ENCODE measurements around the gene OR6X1. TPM values are rescaled to one million over a fixed set of nuclear protein-coding genes. Genes with fewer than 3 reads are reported as not detected.

The OR6X1 gene
- polyA plus RNA-seq, 1 donor (not counting 4 experiments of a cell fraction or from before 2014, with no cell fraction given) = not detected

DNA sequence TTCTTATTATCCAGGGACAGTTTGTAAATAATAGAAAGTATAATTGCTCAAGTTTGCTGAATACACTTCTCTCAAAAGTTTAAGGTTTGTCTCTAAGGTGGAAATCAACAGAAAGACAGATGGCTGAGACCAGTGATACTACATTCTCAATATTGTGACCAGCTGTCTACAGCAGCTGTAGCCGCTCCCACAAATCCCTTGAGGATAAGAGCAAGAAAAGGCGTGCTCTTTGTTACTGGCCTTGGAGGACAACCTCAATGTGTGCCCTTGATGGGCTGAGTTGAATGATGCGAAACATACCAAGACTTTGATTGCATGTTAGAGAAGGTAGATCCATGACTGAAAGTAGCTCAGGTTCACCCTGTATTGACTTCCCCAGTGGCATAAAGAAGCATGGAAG, 45.7 kb upstream of the OR6X1 start:
- Histone ChIP-seq H3K36me3 (ENCODE audit: control insufficient read depth in 2 of 2, extremely low read depth in 1 of 2, insufficient read depth in 2 of 2, low read length in 2 of 2) (no peaks in the 10 kb centered on the region), H3K9me3 (ENCODE audit: control insufficient read depth, low read depth, low read length) (no peaks in the 10 kb centered on the region), H3K4me2 (ENCODE audit: control insufficient read depth, extremely low read depth, insufficient read depth, low read depth, low read length) (no peak overlapping the region), H3K4me1 (ENCODE audit: control insufficient read depth, extremely low read depth, insufficient read depth, low read length) (no peaks in the 10 kb centered on the region), H3K27ac (ENCODE audit: control insufficient read depth, insufficient read depth, low read length) (no peak overlapping the region), H3K27me3 (ENCODE audit: control insufficient read depth, extremely low read depth, insufficient read depth, low read length) (no peaks in the 10 kb centered on the region), H3K9ac (ENCODE audit: control insufficient read depth, extremely low read depth, insufficient read depth, low read length) (no peak overlapping the region), H2AFZ (ENCODE audit: control insufficient read depth, low read length) (no peak overlapping the region), H3K9me1 (ENCODE audit: control insufficient read depth, extremely low read depth, insufficient read depth, low read length) (no peaks in the 10 kb centered on the region), H4K20me1 (ENCODE audit: control insufficient read depth, extremely low read depth, insufficient read depth, low read length) (no peaks in the 10 kb centered on the region), H3K4me3 (ENCODE audit: control insufficient read depth in 2 of 3, extremely low read depth in 1 of 3, insufficient read depth in 2 of 3, low read depth in 1 of 3, low read length in 3 of 3) (no peak overlapping the region), H3K79me2 (ENCODE audit: control insufficient read depth, insufficient read depth, low read length) (no peaks in the 10 kb centered on the region)
- no peak for DNase-seq (ENCODE audit: low read depth, low spot score)
- FAIRE-seq = no peak
- TF ChIP-seq EZH2 (IDR thresholded peaks at IDR 0.05; ENCODE audit: low read length) = no peak
- TF ChIP-seq, protein P1, sequence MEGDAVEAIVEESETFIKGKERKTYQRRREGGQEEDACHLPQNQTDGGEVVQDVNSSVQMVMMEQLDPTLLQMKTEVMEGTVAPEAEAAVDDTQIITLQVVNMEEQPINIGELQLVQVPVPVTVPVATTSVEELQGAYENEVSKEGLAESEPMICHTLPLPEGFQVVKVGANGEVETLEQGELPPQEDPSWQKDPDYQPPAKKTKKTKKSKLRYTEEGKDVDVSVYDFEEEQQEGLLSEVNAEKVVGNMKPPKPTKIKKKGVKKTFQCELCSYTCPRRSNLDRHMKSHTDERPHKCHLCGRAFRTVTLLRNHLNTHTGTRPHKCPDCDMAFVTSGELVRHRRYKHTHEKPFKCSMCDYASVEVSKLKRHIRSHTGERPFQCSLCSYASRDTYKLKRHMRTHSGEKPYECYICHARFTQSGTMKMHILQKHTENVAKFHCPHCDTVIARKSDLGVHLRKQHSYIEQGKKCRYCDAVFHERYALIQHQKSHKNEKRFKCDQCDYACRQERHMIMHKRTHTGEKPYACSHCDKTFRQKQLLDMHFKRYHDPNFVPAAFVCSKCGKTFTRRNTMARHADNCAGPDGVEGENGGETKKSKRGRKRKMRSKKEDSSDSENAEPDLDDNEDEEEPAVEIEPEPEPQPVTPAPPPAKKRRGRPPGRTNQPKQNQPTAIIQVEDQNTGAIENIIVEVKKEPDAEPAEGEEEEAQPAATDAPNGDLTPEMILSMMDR (optimal IDR thresholded peaks at IDR 0.05 in 1 of 3, IDR thresholded peaks at IDR 0.05 in 1 of 3, conservative IDR thresholded peaks at IDR 0.05 in 1 of 3; ENCODE audit: extremely low read depth in 1 of 3, insufficient read depth in 2 of 3, low read length in 3 of 3) = no peak
- dilution Hi-C loops (cut with MboI; ENCODE audit: extremely low pct_ligation_motif_present, low sequenced_read_pairs) = no loop called here

DNA sequence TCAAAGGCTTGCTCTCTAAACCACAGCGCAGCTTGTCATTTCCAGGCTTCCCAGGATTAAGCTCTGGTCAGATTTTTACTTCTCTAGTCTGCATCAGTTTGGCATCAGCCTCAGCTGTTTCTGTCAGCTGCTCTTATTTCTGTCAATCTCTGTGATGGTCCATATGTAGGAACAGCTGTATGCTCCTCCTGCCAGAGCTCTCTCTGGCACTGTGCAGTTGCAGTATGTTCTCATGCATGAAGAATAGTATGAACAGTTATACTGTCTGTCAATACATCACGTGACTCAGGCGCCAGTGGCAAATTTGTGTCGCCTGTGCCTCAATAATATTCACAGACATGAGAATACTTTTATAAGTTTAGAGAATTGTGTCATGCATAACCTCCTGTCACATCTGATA, 45.1 kb upstream of the OR6X1 start:
- dilution Hi-C loops (cut with MboI; ENCODE audit: extremely low pct_ligation_motif_present, low sequenced_read_pairs) = no loop called here
- no peaks in the 10 kb centered on the region for H3K27me3 ChIP-seq (ENCODE audit: control insufficient read depth, extremely low read depth, insufficient read depth, low read length)

More for the DNA sequence above, 45.1 kb upstream of the OR6X1 start:
- Histone ChIP-seq H3K4me1 (ENCODE audit: control insufficient read depth, extremely low read depth, insufficient read depth, low read length) (no peaks in the 10 kb centered on the region), H2AFZ (ENCODE audit: control insufficient read depth, low read length) (no peak overlapping the region), H3K27ac (ENCODE audit: control insufficient read depth, insufficient read depth, low read length) (no peak overlapping the region), H3K9ac (ENCODE audit: control insufficient read depth, extremely low read depth, insufficient read depth, low read length) (no peak overlapping the region), H3K4me2 (ENCODE audit: control insufficient read depth, extremely low read depth, insufficient read depth, low read depth, low read length) (no peak overlapping the region), H4K20me1 (ENCODE audit: control insufficient read depth, extremely low read depth, insufficient read depth, low read length) (no peaks in the 10 kb centered on the region), H3K36me3 (ENCODE audit: control insufficient read depth in 2 of 2, extremely low read depth in 1 of 2, insufficient read depth in 2 of 2, low read length in 2 of 2) (no peaks in the 10 kb centered on the region), H3K9me3 (ENCODE audit: control insufficient read depth, low read depth, low read length) (no peaks in the 10 kb centered on the region), H3K79me2 (ENCODE audit: control insufficient read depth, insufficient read depth, low read length) (no peaks in the 10 kb centered on the region), H3K9me1 (ENCODE audit: control insufficient read depth, extremely low read depth, insufficient read depth, low read length) (no peaks in the 10 kb centered on the region), H3K4me3 (ENCODE audit: control insufficient read depth in 2 of 3, extremely low read depth in 1 of 3, insufficient read depth in 2 of 3, low read depth in 1 of 3, low read length in 3 of 3) (no peak overlapping the region)
- no peak for DNase-seq (ENCODE audit: low read depth, low spot score)
- no peak for FAIRE-seq
- TF ChIP-seq EZH2 (IDR thresholded peaks at IDR 0.05; ENCODE audit: low read length) = no peak
- TF ChIP-seq, protein P1 (optimal IDR thresholded peaks at IDR 0.05 in 1 of 3, IDR thresholded peaks at IDR 0.05 in 1 of 3, conservative IDR thresholded peaks at IDR 0.05 in 1 of 3; ENCODE audit: extremely low read depth in 1 of 3, insufficient read depth in 2 of 3, low read length in 3 of 3) = no peak

Measured in keratinocyte (primary cell).